Esophagus muscularis mucosa (tissue), 4 donors: ENCODE results near the gene ARL16.

ENCODE experiments used
- EP300 ChIP-seq: sonication (generic); formaldehyde crosslinking; IDR thresholded peaks from one replicate; pipeline ENCODE4 v1.6.1; 2017; ENCODE audit warnings: antibody characterized with exemption
- POLR2A ChIP-seq: fragments of 450-650 bp; IDR thresholded peaks from one replicate; pipeline ENCODE4 v1.6.1; 2017; ENCODE audit warnings: antibody characterized with exemption, moderate library complexity, mild to moderate bottlenecking, low read depth
- POLR2AphosphoS5 ChIP-seq, 2 donors: sonication (generic); formaldehyde crosslinking; IDR thresholded peaks; one replicate each; pipeline ENCODE4 v1.6.1; 2017; ENCODE audit warnings: antibody characterized with exemption in 2 of 2
- TF ChIP-seq, protein P1 (sequence below), 3 experiments: fragments of 200-600 bp in 2 of 3; fragments of 450-650 bp in 1 of 3; sonication (generic) in 2 of 3; IDR thresholded peaks; one replicate each; pipeline ENCODE4 v1.5.1; 2017 to 2019; ENCODE audit warnings: antibody characterized with exemption in 3 of 3, mild to moderate bottlenecking in 2 of 3, moderate library complexity in 1 of 3

DNA sequence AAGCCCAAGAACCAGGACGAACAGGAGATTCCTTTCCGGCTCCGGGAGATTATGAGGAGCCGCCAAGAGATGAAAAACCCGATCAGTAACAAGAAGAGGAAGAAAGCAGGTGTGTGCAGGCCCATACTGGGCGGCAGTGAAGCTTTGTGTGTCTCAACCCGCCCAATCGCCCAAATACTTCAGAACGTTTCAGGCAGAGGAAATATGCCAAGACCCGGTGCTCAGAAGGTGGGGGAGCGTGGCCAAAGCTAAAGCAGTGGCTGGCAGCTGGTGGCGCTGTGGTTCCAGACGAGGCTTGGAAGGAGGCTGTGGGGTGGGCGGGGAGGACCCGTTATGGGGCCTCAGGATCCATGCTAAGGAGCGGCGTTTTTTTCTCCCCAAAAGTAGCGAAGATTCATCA lies 15.8 kb downstream of the ARL16 start:
- TF ChIP-seq, protein P1, sequence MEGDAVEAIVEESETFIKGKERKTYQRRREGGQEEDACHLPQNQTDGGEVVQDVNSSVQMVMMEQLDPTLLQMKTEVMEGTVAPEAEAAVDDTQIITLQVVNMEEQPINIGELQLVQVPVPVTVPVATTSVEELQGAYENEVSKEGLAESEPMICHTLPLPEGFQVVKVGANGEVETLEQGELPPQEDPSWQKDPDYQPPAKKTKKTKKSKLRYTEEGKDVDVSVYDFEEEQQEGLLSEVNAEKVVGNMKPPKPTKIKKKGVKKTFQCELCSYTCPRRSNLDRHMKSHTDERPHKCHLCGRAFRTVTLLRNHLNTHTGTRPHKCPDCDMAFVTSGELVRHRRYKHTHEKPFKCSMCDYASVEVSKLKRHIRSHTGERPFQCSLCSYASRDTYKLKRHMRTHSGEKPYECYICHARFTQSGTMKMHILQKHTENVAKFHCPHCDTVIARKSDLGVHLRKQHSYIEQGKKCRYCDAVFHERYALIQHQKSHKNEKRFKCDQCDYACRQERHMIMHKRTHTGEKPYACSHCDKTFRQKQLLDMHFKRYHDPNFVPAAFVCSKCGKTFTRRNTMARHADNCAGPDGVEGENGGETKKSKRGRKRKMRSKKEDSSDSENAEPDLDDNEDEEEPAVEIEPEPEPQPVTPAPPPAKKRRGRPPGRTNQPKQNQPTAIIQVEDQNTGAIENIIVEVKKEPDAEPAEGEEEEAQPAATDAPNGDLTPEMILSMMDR (IDR thresholded peaks at IDR 0.05) = no peak
- no peak for TF ChIP-seq POLR2AphosphoS5 (IDR thresholded peaks at IDR 0.05)
- TF ChIP-seq POLR2A = no peak
- no peak for TF ChIP-seq EP300
